RKO (cell line): ENCODE measurements around the gene VPS26B.
"Not testable (repeated sequence)": the region's sequence is repeated elsewhere in the genome, so short reads cannot be mapped to it uniquely, and the experiment has no call there.

Source experiments
- DNase-seq: peaks from one replicate; pipeline ENCODE4 v3.0.0-alpha.2; 2016; ENCODE audit warnings: low spot score

Gene VPS26B

DNA sequence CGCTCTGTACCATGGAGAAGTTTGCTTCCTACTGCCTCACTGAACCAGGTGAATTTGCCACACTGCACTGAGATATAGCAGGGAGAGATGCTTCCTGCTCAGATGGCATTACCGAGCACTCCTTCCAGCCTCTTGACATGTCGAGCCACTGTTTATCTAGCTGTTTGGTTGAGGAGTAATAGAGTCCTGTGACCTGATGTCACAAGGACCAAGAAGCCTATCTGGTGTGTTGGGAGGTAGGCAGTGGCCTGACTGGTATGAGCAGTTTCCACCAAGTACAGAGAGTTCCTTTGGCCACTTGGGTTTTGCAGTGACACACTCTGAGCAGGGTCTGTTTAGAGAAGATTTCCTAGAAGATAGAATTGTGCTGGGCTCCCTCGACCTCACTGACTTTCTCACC lies 34.1 kb downstream of the VPS26B start:
- DNase-seq, result no peak

DNA sequence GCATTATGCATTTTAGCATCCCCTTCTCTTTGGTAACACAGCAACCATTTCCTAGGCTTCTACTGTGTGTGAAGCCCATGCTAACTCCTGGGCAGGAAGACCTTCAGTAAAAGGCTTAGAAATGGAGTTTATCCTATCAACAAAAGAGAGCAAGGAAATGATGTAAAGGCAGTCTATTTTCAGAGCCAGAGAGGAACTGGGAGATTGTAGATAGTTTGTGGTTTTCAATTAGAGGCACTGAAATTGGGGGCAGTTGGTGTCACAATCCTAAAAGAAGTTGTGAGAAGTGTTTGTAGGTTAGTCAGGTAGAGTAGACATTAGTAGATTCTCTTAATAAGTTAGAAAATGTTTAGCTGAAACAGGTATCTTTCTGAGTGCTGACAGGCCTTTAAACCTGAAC lies 36.0 kb downstream of the VPS26B start:
- DNase-seq, result no peak

DNA sequence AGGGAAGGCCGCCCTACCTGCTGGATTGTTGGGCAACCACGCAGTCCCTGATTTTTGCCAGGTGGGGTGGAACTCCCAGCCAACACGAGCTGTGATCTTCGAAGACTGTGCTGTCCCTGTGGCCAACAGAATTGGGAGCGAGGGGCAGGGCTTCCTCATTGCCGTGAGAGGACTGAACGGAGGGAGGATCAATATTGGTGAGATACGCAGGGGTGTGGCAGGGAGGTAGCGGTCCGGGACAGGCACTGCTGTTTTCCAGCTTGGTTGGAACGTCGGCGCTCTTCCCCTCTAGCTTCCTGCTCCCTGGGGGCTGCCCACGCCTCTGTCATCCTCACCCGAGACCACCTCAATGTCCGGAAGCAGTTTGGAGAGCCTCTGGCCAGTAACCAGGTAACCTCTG lies 36.5 kb downstream of the VPS26B start:
- DNase-seq, result no peak

DNA sequence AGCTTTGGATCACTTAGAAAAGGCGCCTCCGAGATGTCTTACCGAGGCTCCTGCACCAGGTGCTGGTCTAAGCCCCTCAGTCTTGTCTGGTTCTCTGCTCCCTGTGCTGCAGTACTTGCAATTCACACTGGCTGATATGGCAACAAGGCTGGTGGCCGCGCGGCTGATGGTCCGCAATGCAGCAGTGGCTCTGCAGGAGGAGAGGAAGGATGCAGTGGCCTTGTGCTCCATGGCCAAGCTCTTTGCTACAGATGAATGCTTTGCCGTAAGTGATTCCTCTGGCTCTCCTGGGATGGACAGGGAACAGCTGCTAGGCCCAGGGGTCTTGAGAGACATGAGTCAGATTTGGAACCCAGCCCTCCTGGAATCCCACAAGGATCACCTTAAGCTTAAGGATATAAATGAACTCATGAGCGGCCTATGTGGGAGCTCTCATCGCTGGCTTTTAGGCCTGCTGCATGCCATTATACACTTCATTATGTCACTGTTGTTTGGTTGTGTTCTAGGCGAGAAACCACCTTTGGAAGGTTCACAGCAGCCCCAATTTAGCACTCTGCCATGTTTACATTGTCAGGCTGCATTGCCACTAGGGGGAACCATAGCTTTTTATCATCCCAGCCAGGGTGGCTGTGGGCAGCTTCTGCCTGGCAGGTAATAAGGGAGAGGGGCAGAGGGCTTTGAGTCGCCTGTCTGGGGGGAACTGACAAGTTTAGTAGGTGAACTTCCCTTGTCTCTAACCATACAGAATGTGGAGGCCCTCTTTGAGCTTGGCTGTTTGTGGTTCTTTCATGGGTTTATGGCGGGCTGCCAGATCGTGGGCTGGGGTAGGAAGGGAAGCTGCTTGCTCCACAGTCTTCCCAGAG lies 37.4 kb downstream of the VPS26B start:
- DNase-seq, result peak; percentile 34

DNA sequence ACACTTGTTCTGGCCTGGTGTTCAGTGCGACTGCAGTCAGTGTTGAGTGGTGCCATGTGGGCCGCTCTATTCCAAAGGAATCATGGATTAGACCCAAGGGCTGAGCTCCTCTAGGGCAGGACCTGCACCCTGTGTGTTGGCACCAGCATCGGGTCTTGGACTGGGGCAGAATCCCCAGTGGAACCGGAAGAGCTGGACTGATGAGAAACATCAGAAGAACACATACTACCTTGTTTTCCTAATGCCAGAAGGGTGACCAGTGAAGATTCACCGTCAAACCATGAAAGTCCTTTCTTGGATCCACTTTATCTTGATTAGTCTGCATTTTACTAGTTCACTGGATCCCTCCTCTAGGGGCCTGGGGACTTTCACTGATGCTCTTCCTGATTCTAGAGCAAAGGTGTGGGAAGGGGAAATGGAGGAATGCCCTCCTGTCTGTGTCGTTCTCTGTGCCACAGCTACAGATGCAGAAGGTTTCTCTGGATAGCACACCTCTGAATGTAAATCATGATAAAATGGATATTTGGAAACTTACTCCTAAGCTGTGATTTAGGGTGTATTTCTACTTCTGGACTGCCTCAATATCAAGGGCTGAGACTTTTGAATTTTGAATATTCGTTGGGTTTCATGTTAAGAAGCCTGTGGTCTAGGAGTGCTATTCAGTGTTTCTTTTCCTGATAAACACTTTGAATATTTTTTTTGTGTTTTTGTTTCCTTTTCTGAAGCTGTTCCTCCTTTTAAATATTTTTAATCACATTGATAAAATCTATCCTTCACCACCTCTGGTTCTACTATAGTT lies 40.7 kb downstream of the VPS26B start:
- no peak for DNase-seq

DNA sequence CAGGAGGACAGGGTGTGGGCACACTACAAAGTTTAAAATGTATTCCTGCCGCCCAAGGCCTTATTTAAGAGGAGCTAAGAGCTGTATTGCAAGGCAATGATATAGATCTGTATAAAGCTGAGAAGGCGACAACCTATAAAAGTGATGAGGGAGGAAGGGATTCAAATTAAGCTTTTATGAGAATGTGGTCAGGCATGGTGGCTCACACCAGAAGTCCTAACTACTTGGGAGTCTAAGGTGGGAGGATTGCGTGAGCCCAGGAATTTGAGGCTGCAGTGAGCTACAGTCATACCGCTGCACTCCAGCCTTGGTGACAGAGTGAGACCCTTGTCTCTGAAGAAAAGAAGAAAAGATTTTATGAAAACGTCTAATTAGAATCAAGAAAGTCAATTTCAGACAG lies 42.0 kb downstream of the VPS26B start:
- no peak for DNase-seq

DNA sequence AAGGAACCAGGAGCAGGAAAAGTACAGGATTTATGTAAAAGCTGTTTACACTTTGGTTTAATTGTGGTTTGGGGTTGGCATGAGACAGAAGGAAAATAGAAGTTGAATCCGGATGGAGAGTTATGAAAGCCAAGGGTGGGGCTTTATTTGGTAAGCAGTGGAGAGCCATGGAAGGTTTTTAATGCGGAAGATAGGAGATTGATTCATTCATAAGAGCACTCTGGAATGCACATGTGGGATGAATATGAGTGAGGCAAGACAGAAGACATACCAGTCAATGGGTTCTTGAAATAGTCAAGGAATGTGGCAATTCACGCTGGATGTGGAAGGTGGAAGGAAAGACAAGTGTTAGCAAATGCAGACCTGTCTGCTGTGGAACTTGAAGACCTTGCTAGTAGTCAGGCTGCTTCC lies 42.4 kb downstream of the VPS26B start:
- no peak for DNase-seq

DNA sequence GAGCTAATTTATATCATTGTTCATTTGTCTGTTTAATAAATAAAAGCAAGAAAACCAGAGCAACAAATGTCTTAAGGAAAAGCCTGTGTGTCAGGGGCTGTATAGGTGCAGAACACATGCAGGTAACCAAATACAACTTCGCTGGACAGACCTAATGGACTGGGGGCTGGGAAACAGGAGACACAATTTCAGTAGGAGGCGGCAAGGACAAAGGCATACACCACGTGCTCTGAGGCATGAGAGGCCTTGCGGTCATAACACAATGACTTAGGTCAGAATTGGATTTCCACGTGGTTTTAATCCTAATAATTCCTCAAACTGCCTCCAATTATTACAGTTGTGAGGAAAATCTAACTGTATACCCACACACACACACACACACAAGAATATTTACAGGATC lies 43.0 kb downstream of the VPS26B start:
- DNase-seq, result no peak

DNA sequence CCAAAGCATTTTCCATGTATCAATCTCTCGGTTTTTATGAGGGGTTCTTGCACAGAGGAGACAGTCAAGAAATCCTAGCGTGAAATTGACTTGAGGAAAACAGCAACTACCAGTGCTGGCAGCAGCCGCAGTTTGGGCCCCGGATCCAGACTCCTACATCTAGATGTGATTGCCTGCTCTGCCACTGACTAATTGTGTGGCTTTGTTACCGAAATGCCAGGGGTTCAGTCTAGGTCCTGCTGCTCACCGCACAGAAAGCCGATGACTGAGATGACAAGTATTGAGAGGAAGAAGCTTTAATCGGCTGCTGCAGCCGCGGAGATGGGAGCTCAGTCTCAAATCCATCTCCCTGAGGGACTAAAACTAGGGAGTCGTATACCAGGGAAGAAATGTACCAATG lies 43.5 kb downstream of the VPS26B start:
- DNase-seq, result no peak

DNA sequence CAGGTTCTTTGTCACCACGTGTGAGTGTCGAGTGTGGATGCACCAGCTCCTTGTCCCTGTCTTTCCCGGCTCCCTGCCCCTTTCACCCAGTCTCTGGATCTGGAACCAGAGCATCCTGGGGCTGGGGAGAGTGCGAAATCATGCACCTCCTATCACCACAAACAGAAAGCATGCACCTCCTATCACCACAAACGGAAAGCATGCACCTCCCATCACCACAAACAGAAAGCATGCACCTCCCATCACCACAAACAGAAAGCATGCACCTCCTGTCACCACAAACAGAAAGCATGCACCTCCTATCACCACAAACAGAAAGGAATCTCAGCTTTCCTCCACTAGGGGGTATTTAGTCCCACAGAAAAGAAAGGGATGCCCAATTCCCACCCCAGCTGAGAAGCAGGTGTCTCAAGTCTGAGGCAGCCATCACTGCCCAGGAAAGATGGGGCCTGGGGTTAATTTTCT lies 45.8 kb downstream of the VPS26B start:
- peak; percentile 46 for DNase-seq

DNA sequence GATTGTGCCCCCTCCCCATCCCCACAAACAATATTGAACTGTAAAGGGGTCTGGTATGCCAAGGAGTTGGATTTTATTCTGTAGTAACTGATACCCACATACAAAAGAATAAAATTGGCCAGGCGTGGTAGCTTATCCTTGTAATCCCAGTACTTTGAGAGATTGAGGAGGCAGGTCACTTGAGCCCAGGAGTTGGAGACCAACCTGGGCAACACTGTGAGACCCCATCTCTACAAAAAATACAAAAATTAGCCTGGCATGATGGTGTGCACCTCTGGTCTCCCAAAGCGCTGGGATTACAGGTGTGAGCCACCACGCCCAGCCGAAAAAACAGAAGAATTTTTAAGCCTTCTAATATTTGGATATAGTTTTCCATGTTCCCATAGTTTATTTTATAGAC lies 47.5 kb downstream of the VPS26B start:
- no peak for DNase-seq

DNA sequence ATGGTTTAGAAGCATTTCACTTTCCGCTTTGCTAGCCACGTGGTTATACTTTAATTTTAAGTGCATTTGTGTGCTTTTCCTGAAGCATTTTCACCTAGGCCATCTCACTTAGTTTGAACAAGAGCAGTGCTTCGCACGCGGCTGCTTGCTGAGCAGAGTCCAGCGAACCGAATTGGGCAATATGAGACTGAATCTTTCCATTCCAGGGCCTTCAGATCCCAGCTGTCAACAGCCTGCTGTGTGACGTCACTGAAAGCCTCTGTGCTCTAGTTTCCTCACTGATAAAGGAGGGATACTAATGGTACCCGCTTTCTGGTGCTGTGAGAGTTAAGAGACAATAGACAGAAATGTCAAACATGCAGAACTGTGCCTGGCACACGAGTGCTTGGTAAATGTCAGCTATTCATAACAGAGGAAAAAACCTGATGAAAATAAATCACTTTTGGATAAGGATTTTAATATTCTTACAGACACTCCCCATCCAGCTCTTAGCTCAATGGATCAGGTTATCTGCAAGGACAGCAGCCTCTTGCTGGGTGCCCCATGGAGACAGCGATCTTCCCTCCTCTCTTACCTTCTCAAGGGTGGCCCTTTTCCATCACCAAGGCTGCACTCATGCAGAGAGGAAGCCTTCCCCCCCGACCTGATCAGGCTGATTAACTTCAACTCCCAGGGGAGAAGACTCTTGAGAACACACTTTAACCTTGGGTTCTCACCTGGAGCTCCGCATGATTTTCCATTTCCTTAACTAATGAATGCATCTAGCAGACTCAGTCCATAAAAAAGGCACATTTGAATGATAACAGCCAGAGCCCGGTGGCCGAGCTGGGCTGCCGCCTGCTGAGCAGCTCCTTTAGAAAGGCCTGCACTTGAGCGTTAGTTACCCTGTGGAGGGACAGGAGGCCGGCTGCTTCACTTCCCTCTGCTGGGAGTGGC lies 48.2 kb downstream of the VPS26B start:
- DNase-seq, result no peak

DNA sequence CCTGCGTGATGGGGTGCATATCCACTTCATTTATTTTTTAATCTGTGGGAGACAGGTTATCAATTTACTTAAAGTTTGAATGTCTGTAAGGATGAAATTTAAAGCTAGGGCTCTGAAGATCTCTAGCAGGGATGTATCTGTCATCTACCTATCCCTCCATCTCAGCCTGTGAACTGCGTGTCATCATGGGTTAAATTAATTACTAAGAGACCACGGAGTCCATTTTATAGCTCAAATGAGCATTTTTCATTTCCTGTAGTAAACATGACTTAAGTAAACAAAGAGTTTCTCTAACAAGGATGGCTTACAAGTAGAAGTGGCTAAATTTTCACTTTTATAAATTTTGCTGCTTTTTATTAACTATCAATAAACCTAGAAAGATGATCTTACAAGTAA lies 48.8 kb downstream of the VPS26B start:
- DNase-seq, result no peak

DNA sequence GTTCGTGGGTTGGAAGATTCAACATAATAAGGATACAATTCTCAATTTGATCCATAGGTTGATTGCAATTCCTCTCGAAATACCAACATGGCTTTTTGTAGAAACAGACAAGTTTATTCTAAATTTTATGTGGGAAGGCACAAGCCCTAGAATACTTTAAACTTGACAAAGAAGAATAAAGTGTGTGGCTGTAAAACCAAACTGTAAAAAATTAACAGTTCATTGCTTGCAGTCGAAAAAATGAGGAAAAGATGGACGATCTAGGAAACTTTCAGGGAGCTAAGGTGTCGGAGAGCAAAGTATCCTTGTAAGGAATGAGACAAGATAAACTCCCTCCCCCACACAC lies 50.7 kb downstream of the VPS26B start:
- no peak for DNase-seq

DNA sequence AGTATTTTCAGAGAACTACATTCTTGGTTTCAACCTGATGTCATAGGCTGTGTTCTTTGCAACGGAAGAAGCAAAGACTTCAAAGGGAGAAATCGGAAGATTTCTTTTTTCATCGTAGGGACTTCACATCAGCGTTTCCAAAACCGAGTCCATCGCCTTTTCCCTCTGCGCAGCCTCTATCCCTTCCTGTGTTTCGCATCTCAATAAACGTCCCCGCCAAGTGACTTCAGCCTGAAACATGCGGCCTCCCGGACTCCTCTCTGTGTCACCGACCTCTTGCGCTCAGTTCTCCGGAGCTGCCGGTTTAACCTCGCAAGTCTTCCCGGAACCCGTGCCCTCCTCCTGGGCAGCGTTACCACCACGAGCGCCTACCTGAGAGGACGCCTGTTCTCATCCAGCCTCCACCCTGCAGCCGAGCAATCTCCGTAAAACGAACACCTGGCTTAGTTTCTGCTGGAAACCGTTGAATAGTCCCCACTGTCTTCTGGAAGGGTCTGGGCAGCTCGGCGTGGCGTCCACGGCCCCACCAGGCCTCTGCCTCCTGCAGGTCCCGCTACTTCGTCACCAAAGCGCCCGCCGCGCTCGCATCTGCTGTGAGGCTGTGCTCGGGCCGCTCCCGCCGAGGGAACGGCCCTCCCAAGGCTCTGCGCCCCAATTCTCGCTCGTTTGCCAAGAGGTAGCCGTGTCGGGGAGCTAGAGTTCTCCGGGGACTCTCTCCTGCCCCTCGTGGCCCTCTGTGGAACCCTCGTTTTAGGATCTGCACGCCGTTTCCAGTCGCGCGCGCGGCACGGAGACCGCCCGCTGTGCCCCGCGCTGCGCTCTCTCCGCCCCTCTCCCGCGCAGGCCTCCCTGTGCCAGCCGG lies 51.3 kb downstream of the VPS26B start, which contains the start of gene GLB1L3:
Gene GLB1L3 (plus strand): TSS at position 846 of the 862 bp plus-strand sequence. CDS start 362 bp downstream, outside the sequence.
- DNase-seq, result no peak

DNA sequence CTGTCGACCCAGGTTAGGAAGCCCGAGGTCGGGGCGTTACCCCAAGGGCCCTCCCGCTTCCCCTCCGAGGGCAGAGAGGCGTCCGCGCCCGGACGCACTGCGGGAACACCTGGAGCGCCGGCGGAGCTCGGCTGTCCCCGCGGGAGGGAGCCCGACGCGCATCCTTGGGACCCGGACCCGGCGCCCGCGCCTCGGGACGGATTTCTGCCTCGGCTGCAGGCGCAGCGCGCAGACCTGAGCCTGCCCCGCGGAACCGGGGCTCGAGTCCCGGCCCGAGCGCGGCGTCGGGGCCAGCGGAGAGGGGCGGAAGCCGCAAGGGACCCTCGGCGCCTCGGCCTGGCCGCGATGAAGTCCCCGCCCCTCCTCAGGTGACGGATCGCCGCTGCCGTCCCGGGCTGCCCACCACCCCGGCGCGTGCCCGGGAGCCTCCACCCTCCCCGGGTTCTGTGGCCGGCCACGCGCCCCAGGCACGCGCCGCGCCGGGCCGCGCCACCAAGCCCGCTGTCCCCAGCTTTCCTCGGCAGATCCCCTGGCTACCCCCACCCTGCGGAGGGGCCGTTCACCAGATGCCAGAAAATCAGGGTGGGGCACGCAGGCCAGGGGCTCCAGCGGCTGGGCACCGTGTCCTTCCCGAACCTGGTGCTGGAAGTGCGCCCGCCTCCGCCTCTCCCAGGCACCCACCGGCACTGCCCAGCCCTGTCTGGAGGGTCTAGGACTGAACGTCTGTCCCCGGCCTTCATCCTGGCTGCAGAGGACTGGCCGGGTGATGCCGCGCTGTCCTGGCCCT lies 52.1 kb downstream of the VPS26B start:
- no peak for DNase-seq

DNA sequence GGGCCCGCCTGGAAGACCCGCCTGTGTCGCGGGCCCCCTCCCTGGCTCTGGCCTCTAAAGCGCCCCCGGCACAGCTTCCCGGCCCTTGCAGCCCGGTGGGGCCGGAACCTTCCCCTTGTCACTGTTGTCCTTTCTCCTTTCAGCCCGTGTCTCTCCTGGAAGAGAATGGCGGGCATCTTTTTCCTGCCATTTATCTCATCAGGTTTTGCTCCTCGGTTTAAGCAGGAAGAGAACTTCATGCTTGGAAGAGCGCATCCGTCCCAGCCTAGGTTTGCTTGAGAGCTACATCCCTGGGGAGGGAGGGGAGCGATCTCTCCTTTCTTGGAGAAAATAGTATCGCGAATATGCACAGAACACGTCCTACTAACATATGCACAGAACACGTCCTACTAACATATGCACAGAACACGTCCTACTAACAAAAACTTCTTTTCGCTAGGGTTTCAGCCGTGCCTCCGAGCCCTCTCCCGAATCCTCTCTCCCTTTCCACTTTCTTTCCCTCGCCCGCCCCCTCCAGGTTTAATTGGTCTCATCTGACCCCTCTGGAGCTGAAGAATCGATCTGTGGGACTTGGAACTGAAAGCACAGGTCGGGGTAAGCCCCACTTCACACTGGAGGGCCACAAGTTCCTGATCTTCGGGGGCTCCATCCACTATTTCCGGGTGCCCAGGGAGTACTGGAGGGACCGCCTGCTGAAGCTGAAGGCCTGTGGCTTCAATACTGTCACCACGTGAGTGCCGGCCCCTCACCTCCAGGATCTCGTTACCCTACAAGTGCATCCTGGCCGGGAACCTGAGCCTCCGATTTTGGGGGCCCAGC lies 52.9 kb downstream of the VPS26B start:
- DNase-seq, result no peak

DNA sequence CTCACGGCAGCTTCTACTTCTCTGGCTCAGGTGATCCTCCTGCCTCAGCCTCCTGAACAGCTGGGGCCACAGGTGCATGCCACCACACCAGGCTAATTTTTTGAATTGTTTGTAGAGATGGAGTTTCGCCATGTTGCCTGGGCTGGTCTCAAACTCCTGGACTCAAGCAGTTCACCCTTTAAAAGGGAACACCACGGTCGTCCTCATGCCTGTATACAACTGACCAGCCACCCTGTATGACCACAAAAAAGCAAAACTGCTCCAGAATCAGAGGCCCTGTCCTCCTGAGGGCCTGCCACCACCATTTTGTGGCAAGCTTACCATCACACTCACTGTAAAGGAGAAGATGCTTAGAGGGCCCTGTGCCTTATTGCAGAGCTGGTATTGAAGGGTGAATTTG lies 53.9 kb downstream of the VPS26B start:
- no peak for DNase-seq

DNA sequence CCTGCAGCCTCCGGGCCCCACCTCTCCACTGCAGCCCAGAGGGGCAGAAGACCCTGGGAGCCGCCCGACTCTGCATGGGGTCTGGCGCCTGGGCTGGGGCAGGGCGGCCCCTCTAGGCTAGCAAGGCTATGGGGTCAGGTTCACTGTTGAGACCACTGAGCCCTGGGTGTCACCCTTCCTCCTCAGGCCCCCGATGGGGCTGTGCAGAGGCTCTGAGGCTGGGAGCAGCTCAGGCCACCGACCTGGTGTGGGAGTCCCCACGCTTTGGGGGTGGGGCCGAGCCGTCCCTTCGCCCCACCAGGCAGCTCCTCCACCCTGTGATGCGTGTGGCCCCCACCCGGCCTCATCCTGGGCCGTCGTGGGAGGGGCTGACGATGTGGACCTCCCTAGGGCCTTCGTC lies 57.2 kb downstream of the VPS26B start:
- not testable (repeated sequence) for DNase-seq
